ENCODE results near the gene SCOC.
"Not testable (repeated sequence)": the region's sequence is repeated elsewhere in the genome, so short reads cannot be mapped to it uniquely, and the experiment has no call there.

The SCOC gene

DNA sequence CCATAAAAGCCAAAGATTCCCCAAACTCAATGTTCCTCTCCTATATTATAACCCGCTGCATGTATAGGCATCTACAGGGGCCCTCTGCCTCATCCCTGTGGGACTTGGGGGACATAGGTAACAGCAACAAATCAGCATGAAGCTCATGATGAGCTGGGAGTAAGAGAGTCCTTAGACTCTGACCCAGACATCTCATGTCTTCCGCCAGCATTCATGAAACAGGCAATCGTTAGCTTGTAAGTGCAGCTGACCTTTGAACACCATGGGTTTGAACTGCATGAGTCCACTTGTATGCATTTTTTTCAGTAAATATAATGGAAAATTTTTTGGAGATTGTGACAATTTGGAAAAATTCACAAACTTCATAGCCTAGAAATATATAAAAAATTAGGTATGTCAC is 10.4 kb upstream of the SCOC start:
- DNase-seq, result no peak

DNA sequence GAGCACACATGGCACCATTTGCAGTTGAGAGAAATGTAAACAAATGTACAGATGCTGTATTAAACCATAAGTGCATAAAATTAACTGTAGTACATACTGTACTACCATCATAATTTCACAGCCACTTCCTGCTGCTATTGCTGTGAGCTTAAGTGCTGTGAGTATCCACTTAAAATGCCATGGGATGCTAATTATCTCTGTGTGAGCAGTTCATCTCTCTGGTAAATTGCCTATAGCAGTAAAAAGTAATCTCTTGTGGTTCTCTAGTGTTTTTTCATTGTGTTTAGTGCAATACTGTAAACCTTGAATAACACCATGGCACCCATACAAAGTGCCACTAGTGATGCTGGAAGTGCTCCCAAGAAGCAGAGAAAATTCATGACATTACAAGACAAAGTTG is 9.9 kb upstream of the SCOC start:
- no peak for DNase-seq

GRCh38 chr4:140367738-140368137 is 5.7 kb upstream of the SCOC start:
- no peak for DNase-seq

GRCh38 chr4:140368686-140369085 is 4.8 kb upstream of the SCOC start:
- no peak for DNase-seq

DNA sequence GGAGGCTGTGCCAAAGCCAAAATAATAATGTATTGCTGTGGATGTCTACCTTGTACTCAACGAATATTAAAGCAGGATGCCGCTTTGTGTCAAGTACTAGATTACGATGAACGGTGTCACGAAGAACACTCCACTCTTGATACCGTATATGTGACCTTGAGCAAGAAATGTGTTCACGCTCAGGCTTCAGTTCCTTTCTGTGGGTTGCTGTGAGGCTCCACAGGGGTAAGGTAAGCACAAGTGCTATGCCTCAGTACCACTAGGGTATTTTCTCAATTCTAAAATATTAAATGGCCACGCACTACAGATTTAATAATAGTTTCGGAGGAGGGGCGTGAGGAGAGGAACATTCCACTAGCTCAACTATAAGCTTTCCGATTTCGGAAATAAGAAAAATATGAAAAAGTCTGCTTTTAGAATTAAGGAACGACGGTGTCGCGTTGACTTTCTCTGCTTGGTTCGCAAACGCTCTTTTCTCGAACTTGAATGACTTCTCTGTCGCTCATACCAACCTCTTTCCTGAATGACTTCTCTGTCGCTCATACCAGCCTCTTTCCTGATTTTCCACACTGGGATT is 607 bp upstream of the SCOC start:
- DNase-seq, result peak; percentile 29 to 32

- no peak for DNase-seq
Measured at GRCh38 chr4:140374130-140374477, 658 bp downstream of the SCOC start.

DNA sequence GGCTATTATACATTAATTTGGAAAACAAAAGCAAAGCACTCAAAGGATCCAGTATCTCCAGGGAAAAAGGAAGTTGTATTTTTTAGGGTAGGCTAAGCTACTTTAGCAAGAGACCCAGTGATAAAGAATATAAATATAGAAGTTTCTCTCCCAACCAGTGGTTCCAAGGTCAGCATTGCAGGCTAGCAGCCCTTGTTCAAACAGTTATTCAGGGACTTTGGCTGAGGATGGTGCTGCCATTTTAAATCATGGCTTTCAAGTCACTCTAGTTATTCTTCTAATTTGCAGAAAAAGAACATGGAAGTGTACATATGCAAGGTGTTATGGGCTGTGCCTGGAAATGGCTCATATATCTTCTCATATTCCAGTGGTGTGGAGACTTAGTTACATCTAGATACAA is 9.3 kb downstream of the SCOC start:
- DNase-seq, result no peak

- DNase-seq, result no peak
Measured at GRCh38 chr4:140388015-140388414, 14.6 kb downstream of the SCOC start.

DNA sequence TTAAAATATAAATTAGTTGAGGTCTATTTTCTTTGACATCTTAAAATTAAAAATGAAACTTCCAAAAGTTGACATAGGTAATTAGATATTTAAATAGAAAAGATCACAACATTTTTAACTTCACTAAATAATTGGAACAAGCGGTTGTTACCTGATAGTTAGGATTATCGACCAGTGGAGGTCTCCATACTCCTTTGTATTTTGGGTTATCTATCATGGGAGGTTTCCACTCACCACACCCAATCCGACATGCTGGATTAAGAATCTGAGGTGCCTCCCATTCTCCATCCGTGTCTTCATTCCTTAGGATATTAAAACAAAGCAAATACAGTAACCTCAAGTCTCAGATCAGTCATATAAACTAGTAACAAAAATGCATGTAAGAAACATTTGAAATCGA is 22.2 kb downstream of the SCOC start:
- no peak for DNase-seq

- DNase-seq, result no peak
Measured at GRCh38 chr4:140400111-140400510, 26.7 kb downstream of the SCOC start.

DNA sequence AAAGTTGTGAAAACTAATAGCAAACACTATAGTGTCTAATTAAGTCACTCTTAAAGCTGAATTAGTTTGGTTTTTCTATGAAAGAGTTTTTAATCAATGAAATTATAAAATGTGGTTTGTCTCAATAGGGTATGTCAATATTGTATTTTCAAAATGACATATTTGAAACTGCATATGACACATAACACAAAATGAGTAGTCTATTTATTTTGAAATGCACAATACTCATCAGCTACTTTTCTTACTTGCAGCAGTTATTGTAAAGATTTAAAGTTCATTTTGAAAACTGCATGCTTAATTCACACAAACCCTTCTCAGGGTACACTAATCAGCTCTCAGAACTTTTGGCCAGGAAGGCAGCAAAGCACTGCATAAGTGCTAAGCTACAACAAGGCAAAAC is 32.8 kb downstream of the SCOC start:
- no peak for DNase-seq

- DNase-seq, result no peak
Measured at GRCh38 chr4:140408974-140409373, 35.5 kb downstream of the SCOC start.

DNA sequence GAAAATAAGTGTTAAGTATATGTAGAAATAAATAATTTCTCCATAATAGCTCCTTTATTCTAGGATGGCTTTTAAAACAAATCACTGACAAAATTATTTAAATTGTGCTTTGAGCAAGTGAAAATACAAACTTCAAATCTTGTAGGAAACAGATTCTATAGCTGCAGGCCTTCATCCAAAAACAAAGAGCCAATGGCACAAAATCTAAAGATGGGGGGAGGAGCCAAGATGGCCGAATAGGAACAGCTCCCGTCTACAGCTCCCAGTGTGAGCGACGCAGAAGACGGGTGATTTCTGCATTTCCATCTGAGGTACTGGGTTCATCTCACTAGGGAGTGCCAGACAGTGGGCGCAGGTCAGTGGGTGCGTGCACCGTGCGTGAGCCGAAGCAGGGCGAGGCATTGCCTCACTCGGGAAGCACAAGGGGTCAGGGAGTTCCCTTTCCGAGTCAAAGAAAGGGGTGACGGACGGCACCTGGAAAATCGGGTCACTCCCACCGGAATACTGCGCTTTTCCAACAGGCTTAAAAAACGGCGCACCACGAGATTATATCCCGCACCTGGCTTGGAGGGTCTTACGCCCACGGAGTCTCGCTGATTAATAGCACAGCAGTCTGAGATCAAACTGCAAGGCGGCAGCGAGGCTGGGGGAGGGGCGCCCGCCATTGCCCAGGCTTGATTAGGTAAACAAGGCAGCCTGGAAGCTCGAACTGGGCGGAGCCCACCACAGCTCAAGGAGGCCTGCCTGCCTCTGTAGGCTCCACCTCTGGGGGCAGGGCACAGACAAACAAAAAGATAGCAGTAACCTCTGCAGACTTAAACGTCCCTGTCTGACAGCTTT is 39.9 kb downstream of the SCOC start:
- not testable (repeated sequence) for DNase-seq

GRCh38 chr4:140423106-140423505 is 49.7 kb downstream of the SCOC start:
- DNase-seq, result no peak

DNA sequence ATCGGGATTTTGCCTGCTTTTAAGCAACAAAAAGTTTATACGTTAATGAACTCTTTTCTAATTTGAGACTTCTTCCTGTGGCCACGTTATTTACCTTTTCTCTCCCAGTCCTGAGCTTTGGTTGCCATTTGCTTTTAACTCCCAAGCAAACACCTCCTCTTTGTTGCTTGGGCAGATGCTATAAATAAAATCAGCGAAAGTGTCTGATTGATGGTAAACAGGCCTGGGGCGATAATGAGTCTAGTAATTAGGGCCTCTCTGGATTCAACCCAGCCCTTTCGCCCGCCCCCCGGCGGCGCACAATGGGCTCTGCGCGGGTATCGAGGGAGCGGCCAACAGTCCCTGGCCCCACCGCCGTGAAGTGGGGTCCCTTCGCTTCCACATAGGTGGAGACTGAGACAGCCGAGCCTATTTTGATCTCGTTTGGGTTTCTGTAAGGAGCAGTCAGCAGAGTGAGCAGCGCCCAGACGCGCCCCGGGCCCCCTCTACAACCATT is 53.2 kb downstream of the SCOC start:
- peak; percentile 1 to 6 for DNase-seq

- DNase-seq, result peak; percentile 32 to 36
Measured at GRCh38 chr4:140427106-140427918, 53.9 kb downstream of the SCOC start, which contains the start of gene CLGN. Gene CLGN (minus strand): TSS chr4:140427648. CDS start chr4:140413078, 14,570 bp downstream.

DNA sequence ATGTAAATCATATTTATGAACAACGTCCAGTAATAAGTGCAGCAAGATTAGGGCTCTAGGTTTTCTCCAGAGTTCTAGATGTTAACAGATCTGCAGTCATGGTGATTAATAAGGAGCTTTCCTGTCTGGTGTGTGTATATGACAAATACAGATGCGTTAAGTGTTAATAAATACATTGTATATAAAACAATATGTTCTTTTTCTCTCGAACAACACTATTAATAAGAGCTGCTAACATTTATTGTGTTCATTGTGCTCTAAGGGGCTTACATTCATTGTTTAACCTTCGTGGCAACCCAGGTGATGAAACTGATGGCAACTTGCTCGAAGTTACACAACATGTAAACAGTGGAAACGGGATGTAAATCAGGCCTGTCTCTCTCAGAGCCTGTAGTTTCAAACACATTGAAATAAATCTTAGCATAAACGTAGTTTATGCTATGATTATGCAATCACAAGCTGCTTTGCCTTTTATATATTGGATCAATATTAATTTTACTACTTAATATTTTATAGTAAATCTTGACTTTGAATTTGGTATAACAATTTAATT is 54.5 kb downstream of the SCOC start:
- DNase-seq, result peak; percentile 24 to 31
